HepG2 (cell line): Measurements from ENCODE around the gene GCSAM. TPM values are rescaled to one million over a fixed set of nuclear protein-coding genes. Genes with fewer than 3 reads are reported as not detected.

ENCODE experiments used
- ATAC-seq: fragments of 200-7000 bp; cut with Tn5 transposase; 3 replicates; pipeline ENCODE4 v1.9.1; 2020; ENCODE audit warnings: mild to moderate bottlenecking, moderate library complexity
- BruUV-seq: library from RNA; stranded (reverse); fragments of 400-500 nt; replicated peaks from 2 replicates; lab custom pipeline; 2021; lab: Mats Ljungman, UMichigan
- CTCF ChIA-PET: fragments of 300-600 bp; formaldehyde crosslinking; extraction: SDS; loops from one replicate; lab custom pipeline; 2021; ENCODE audit warnings: low total read pairs, inconsistent platforms, low intra/inter-chr PET ratio; lab: Yijun Ruan, JAX
- POLR2A ChIA-PET: fragments of 350-600 bp; sonication (Branson Sonifier 250); formaldehyde crosslinking; loops from one replicate; lab custom pipeline; 2020; ENCODE audit warnings: antibody characterized with exemption, inconsistent platforms; lab: Yijun Ruan, JAX
- DNase-seq: peaks from one replicate; pipeline ENCODE4 v3.0.0-alpha.2; 2015; ENCODE audit warnings: low spot score
- FAIRE-seq: peaks from 3 replicates; lab custom pipeline; 2011; peaks lifted over from hg19 to GRCh38; lab: Jason Lieb, UNC
- H2AFZ ChIP-seq: one replicate; pipeline ENCODE4 v1.6.1; 2011; ENCODE audit warnings: low read length, inconsistent platforms
- H3K27ac ChIP-seq: fragments of 300-600 bp; 3 replicates; pipeline ENCODE4 v1.8.0; 2011; ENCODE audit warnings: mixed run types, mild to moderate bottlenecking, mixed read lengths, low read length, inconsistent platforms; ENCODE audit not compliant: insufficient read depth; ENCODE audit errors: extremely low read length
- H3K27me3 ChIP-seq, 2 experiments: fragments of 200-600 bp in 1 of 2; 2 replicates in 1 of 2; 3 replicates in 1 of 2; pipeline versions ENCODE4 v1.6.0 to v1.8.0; 2011; ENCODE audit warnings: low read length in 2 of 2, mild to moderate bottlenecking in 2 of 2, moderate library complexity in 2 of 2, inconsistent platforms in 1 of 2; ENCODE audit not compliant: insufficient read depth in 2 of 2, control insufficient read depth in 1 of 2
- H3K36me3 ChIP-seq, 2 experiments: fragments of 200-600 bp in 1 of 2; replicated peaks in 1 of 2; 2 replicates in 1 of 2; 3 replicates in 1 of 2; pipeline versions ENCODE4 v1.5.1 to v1.8.0; 2011; ENCODE audit warnings: low read length in 2 of 2, inconsistent platforms in 1 of 2; ENCODE audit not compliant: insufficient read depth in 2 of 2, control insufficient read depth in 1 of 2
- H3K4me1 ChIP-seq: 2 replicates; pipeline ENCODE4 v1.5.1; 2012; ENCODE audit warnings: low read length, inconsistent platforms; ENCODE audit not compliant: insufficient read depth
- H3K4me2 ChIP-seq: 2 replicates; pipeline ENCODE4 v1.6.0; 2011; ENCODE audit warnings: low read depth, low read length, inconsistent platforms
- H3K4me3 ChIP-seq, 3 experiments: fragments of 200-600 bp in 1 of 3; sonication (generic), shearing (Covaris generic) in 1 of 3; replicated peaks in 1 of 3; 2 replicates each; pipeline ENCODE4 v1.5.1; 2011 to 2016; ENCODE audit warnings: low read length in 3 of 3, inconsistent platforms in 2 of 3, low read depth in 2 of 3, mild to moderate bottlenecking in 2 of 3, control low read depth in 1 of 3, mixed read lengths in 1 of 3; ENCODE audit not compliant: insufficient read depth in 1 of 3
- H3K79me2 ChIP-seq: one replicate; pipeline ENCODE4 v1.6.1; 2011; ENCODE audit warnings: low read length, inconsistent platforms; ENCODE audit not compliant: insufficient read depth
- H3K9ac ChIP-seq: 2 replicates; pipeline ENCODE4 v1.6.0; 2011; ENCODE audit warnings: mild to moderate bottlenecking, low read depth, low read length, inconsistent platforms; ENCODE audit not compliant: insufficient read depth
- H3K9me3 ChIP-seq: 2 replicates; pipeline ENCODE4 v1.5.1; 2012; ENCODE audit warnings: mild to moderate bottlenecking, low read length
- H4K20me1 ChIP-seq: 2 replicates; pipeline ENCODE4 v1.6.0; 2011; ENCODE audit warnings: inconsistent platforms, mild to moderate bottlenecking, low read length, moderate library complexity; ENCODE audit not compliant: insufficient read depth
- ADNP ChIP-seq: sonication (generic); formaldehyde crosslinking; IDR thresholded peaks from 2 replicates; pipeline ENCODE4 v1.4.0; 2020; ENCODE audit warnings: missing genetic modification reagents
- BORCS8-MEF2B ChIP-seq: sonication (generic); formaldehyde crosslinking; IDR thresholded peaks from 2 replicates; pipeline ENCODE4 v1.8.0; 2022; ENCODE audit warnings: mild to moderate bottlenecking, missing genetic modification reagents
- CREBL2 ChIP-seq: sonication (generic); formaldehyde crosslinking; IDR thresholded peaks from 2 replicates; pipeline ENCODE4 v1.8.1; 2023; ENCODE audit warnings: missing genetic modification reagents, mild to moderate bottlenecking, borderline replicate concordance
- DNMT3B ChIP-seq: conservative IDR thresholded peaks from 2 replicates; pipeline ENCODE4 v1.6.1; 2016; ENCODE audit warnings: missing biosample characterization, control low read depth
- ELF3 ChIP-seq: IDR thresholded peaks from 2 replicates; pipeline ENCODE4 v1.6.1; 2016; ENCODE audit warnings: missing genetic modification reagents, missing compliant biosample characterization
- LBX2 ChIP-seq: sonication (generic); formaldehyde crosslinking; IDR thresholded peaks from 2 replicates; pipeline ENCODE4 v1.5.0; 2020; ENCODE audit warnings: missing genetic modification reagents, mild to moderate bottlenecking, borderline replicate concordance
- PREB ChIP-seq: sonication (generic); formaldehyde crosslinking; IDR thresholded peaks from 2 replicates; pipeline ENCODE4 v1.4.0; 2020; ENCODE audit warnings: missing genetic modification reagents
- RARG ChIP-seq: sonication (generic); formaldehyde crosslinking; IDR thresholded peaks from 2 replicates; pipeline ENCODE4 v1.4.0; 2020; ENCODE audit warnings: low read depth, mild to moderate bottlenecking, missing genetic modification reagents
- ZBTB26 ChIP-seq: IDR thresholded peaks from 2 replicates; pipeline ENCODE4 v1.6.1; 2016; ENCODE audit warnings: missing compliant biosample characterization, missing genetic modification reagents, borderline replicate concordance
- ZBTB38 ChIP-seq: sonication (generic); formaldehyde crosslinking; IDR thresholded peaks from 2 replicates; pipeline ENCODE4 v1.5.1; 2020; ENCODE audit warnings: mild to moderate bottlenecking, missing genetic modification reagents
- ZNF10 ChIP-seq: sonication (generic); formaldehyde crosslinking; IDR thresholded peaks from 2 replicates; pipeline ENCODE4 v1.4.0; 2020; ENCODE audit warnings: mild to moderate bottlenecking, low read depth, missing genetic modification reagents, borderline replicate concordance
- ZNF292 ChIP-seq: sonication (generic); formaldehyde crosslinking; IDR thresholded peaks from 2 replicates; pipeline ENCODE4 v1.8.1; 2022; ENCODE audit warnings: mild to moderate bottlenecking, low read depth, missing genetic modification reagents, borderline replicate concordance
- ZNF317 ChIP-seq: sonication (generic); formaldehyde crosslinking; IDR thresholded peaks from 2 replicates; pipeline ENCODE4 v1.5.0; 2020; ENCODE audit warnings: mild to moderate bottlenecking, missing genetic modification reagents
- ZNF567 ChIP-seq: sonication (generic); formaldehyde crosslinking; IDR thresholded peaks from 2 replicates; pipeline ENCODE4 v1.8.1; 2023; ENCODE audit warnings: mild to moderate bottlenecking, missing genetic modification reagents, borderline replicate concordance
- ZNF670 ChIP-seq: sonication (generic); formaldehyde crosslinking; IDR thresholded peaks from 2 replicates; pipeline ENCODE4 v1.8.0; 2022; ENCODE audit warnings: mild to moderate bottlenecking, missing genetic modification reagents, borderline replicate concordance
- ZNF7 ChIP-seq: IDR thresholded peaks from 2 replicates; pipeline ENCODE4 v1.6.1; 2016; ENCODE audit warnings: missing biosample characterization, missing genetic modification reagents
- ZSCAN5A ChIP-seq: sonication (generic); formaldehyde crosslinking; IDR thresholded peaks from 2 replicates; pipeline ENCODE4 v1.8.0; 2022; ENCODE audit warnings: mild to moderate bottlenecking, missing genetic modification reagents, borderline replicate concordance
- WGBS: methylation state at CpG from one replicate; pipeline ENCODE4 v1.1.6; 2017; ENCODE audit warnings: low lambda C conversion rate; 5-methylcytosine and 5-hydroxymethylcytosine counted together
- in situ Hi-C: cut with HindIII; loops from 2 replicates; pipeline ENCODE4 v1.10.0; 2017; ENCODE audit warnings: low pct_unique_long_range_greater_than_20kb; ENCODE audit not compliant: extremely low pct_ligation_motif_present
- intact Hi-C: fragments of 100-400 bp; cut with micrococcal nuclease; formaldehyde crosslinking; loops from one replicate; pipeline ENCODE4 v1.10.0; 2022; ENCODE audit not compliant: unreplicated experiment
- polyA plus RNA-seq, 8 experiments: library from polyadenylated mRNA; depleted of rRNA in 3 of 8; stranded (reverse) in 7 of 8; unstranded in 1 of 8; fragments of >200 nt; fragmentation: Illumina TruSeq in 4 of 8; extraction: Trizol in 4 of 8; gene quantifications; 2 replicates each; pipeline versions ENCODE4 v1.2.1 to v1.2.3, GENCODE V29; 2011 to 2016; ENCODE audit warnings: low read depth in 4 of 8, missing spikeins in 1 of 8, mixed read lengths in 1 of 8; ENCODE audit not compliant: insufficient read depth in 1 of 8
- total RNA-seq, 5 experiments: library from RNA; depleted of rRNA; stranded (reverse); fragments of >200 nt; fragmentation: Illumina TruSeq; extraction: Trizol; gene quantifications; 2 replicates each; pipeline ENCODE4 v1.2.3, GENCODE V29; 2016; ENCODE audit warnings: low read depth in 1 of 5

The GCSAM gene
- total and polyA plus RNA-seq, 2 of the 13 experiments (the other 11 are each of a cell fraction or from before 2014, with no cell fraction given), result not detected

GRCh38 chr3:112167758-112168157, 34.7 kb upstream of the GCSAM start:
- no peak for ATAC-seq
- Histone ChIP-seq H3K4me2 (no peak overlapping the region), H3K27ac (no peak overlapping the region), H3K9ac (no peak overlapping the region), H3K4me1 (no peaks in the 10 kb centered on the region), H4K20me1 (no peaks in the 10 kb centered on the region), H3K4me3 (no peak overlapping the region), H3K9me3 (no peaks in the 10 kb centered on the region), H3K27me3 (no peaks in the 10 kb centered on the region), H2AFZ (no peak overlapping the region), H3K79me2 (no peaks in the 10 kb centered on the region), H3K36me3 (no peaks in the 10 kb centered on the region)
- FAIRE-seq, result no peak
- WGBS, result 40% methylated on average over 2 of the region's 2 CpGs
- in situ Hi-C loops, result no loop called here
- BruUV-seq, result no TSS peak
- ChIA-PET CTCF (no interaction called here), POLR2A (no interaction called here)
- intact Hi-C loops, result no loop called here
- DNase-seq, result no peak
- no peak for TF ChIP-seq ZNF10 (CRISPR knock-in tag)
- TF ChIP-seq ZSCAN5A (CRISPR knock-in tag), result no peak
- no peak for TF ChIP-seq ZBTB26 (CRISPR knock-in tag)
- TF ChIP-seq ZBTB38 (CRISPR knock-in tag), result no peak
- no peak for TF ChIP-seq ZNF567 (CRISPR knock-in tag)
- TF ChIP-seq PREB (CRISPR knock-in tag), result no peak
- TF ChIP-seq ELF3 (CRISPR knock-in tag), result no peak
- no peak for TF ChIP-seq ZNF670
- TF ChIP-seq LBX2, result no peak
- no peak for TF ChIP-seq ZNF317
- no peak for TF ChIP-seq ZNF7 (CRISPR knock-in tag)
- TF ChIP-seq ZNF292 (CRISPR knock-in tag), result no peak
- no peak for TF ChIP-seq CREBL2 (CRISPR knock-in tag)
- no peak for TF ChIP-seq RARG (CRISPR knock-in tag)
- no peak for TF ChIP-seq DNMT3B (CRISPR knock-in tag)
- TF ChIP-seq BORCS8-MEF2B (CRISPR knock-in tag), result no peak
- TF ChIP-seq ADNP (CRISPR knock-in tag), result no peak
